22Rv1 (cell line): ENCODE data around the gene ISCA2.

Experiments
- H3K27ac ChIP-seq: fragments of 450-650 bp; 2 replicates; pipeline ENCODE4 v1.5.1; 2017
- ZFX ChIP-seq: fragments of 450-650 bp; IDR thresholded peaks from 2 replicates; pipeline ENCODE4 v1.6.1; 2017; ENCODE audit warnings: antibody characterized with exemption, borderline replicate concordance
- TF ChIP-seq, protein P1 (sequence below): fragments of 450-650 bp; IDR thresholded peaks from 2 replicates; pipeline ENCODE4 v1.5.1; 2017; ENCODE audit warnings: mild to moderate bottlenecking

The ISCA2 gene

DNA sequence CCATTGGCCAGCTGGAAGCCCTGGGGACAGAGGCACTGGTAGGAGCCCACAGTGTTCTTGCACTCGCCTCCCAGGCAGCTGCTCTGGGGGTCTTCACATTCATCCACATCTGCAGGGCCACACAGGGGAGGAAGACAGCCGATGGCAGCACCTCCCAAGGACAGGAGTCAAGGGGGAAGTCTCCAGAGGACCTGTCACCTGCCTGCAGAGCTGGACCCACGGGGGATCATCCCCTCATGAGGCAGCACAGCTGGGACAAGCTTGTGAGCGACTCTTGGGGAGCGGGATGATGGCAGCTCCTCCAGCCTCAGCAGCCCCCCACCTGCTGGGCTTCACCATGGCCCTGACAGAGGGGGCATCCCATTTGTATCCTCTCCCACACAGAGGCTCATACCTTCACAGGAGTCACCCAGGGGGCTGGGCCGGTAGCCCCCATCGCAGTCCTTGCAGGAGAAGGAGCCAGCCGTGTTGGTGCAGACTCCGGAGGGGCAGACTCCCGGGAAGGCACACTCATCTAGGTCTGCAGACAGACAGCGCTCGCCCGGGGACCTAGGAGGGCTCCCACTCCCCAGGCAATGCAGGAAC lies 15.4 kb downstream of the ISCA2 start:
- no peak overlapping the region for H3K27ac ChIP-seq
- TF ChIP-seq, protein P1, sequence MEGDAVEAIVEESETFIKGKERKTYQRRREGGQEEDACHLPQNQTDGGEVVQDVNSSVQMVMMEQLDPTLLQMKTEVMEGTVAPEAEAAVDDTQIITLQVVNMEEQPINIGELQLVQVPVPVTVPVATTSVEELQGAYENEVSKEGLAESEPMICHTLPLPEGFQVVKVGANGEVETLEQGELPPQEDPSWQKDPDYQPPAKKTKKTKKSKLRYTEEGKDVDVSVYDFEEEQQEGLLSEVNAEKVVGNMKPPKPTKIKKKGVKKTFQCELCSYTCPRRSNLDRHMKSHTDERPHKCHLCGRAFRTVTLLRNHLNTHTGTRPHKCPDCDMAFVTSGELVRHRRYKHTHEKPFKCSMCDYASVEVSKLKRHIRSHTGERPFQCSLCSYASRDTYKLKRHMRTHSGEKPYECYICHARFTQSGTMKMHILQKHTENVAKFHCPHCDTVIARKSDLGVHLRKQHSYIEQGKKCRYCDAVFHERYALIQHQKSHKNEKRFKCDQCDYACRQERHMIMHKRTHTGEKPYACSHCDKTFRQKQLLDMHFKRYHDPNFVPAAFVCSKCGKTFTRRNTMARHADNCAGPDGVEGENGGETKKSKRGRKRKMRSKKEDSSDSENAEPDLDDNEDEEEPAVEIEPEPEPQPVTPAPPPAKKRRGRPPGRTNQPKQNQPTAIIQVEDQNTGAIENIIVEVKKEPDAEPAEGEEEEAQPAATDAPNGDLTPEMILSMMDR: no peak

DNA sequence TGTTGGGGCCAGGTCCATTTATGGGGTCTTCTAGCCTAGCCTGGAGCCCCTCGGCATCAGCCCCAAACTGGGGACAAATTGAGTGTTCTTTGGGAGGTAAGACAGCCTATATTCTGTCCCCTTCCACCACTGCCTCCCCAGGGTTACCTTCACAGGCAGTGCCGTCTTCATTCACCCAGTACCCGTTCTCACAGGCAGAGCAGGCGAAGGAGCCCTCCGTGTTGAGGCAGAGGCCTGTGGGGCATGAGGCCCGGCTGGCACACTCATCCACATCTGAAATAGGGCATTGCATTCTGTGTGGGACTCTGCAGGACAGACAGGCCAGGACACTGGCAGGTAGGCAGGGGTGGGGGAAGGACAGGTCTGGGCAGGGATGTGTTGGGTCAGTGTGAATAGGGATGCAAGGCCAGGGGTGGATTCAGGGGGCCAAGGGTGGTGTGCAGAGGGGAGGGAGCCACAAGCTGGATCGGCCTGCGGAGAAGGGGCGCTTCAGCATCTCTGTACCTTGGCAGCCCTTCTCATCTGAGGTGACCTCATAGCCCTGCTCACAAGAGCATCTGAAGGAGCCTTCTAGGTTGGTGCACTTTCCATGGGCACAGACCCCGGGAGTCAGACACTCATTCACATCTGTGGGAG lies 16.1 kb downstream of the ISCA2 start:
- H3K27ac ChIP-seq: no peak overlapping the region
- TF ChIP-seq, protein P1: no peak

DNA sequence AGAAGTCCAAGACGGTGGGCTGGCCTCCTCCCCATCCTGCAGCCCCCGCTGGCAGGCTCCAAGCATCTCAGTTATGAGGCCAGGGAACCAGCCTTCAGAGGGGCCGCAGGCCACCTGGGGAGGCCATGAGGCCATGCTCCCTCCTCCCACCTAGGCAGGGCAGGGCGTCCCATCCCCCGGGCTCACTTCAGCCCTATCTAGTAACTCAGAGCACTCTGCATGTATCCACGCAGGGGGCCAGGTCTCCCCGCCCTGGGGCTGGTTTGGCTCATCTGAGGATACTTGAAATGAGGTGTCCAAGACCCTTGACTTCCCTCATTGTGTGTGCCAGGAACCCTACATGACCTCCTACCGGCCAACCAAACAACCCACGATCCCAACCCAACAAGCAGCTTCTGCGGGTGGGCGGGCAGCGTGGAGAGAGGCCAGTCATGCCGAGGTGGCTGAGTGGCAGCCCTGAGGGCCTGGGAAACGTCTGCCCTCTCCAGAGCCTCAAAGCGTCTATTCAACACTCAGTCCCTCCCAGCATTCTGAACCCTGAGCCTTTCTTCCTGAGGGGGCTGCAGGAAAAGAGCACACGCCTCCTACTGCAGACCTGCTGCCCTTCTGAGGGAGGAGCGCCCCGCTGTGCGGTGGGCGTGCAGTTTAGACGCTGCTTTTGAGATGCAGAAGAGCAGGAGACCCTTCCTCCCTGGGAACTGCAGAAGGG lies 16.8 kb downstream of the ISCA2 start:
- TF ChIP-seq ZFX: no peak
- TF ChIP-seq, protein P1: no peak
- no peak overlapping the region for H3K27ac ChIP-seq

DNA sequence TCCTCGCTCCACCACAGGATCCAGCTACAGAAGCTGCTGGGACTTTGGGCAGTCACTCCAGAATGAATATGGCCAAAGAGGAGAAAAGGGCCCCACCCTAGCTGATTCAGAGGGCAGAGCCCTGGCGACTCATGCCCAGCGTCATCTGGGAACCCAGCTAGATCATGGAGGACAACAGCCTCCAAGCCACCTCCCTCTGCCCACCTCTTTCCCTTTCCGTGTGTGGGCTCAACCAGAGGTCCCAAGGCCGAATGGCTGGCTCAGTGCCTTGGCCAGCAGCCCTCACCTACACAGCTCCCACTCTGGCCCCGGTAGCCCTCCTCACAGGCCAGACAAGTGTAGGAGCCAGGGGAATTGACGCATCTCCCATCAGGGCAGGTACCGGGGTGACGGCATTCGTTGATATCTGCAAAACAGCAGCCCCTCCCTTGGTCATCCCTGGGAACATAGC lies 17.4 kb downstream of the ISCA2 start:
- no peak for TF ChIP-seq ZFX
- TF ChIP-seq, protein P1: no peak
- no peak overlapping the region for H3K27ac ChIP-seq

DNA sequence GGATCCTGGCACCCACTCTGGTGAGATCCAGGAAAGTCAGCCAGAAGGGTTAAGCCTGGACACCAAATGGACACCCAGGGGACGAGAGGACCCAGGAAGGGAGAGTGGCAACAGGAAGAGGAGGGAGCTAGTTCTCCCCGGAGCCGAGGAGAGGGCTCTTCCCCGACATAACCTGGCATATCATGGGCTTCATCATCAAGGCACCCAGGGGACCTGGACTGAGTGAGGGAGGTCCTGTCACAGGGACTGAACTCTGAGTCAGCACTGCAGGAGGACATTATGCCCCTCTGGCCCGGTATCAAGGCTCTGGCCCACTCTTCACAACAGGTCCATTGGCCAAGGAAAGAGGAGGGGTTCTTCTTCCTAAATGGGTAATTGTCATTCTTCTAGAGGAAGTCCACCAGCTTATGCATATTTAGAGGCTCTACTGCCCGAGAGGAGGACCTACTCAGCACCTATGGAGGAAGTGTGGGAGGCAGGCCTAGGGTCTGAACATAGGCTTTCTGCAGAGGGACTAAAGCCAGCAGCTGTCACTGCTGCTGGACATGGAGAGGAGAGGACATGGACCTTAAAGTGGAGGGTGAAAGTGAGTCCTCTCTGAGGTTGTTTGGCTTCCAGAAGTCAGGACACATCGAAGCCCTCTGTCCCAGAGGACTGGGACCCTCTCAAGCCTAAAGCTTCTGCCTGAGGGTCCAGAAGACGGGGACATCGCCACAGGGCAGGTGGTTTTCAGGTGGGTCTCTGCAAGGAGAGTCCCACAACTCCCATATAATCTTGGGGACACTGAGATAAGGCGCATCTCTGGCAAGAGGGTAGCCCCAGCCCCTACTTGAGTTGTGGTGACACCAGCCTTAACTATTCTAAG lies 18.6 kb downstream of the ISCA2 start:
- no peak for TF ChIP-seq ZFX
- TF ChIP-seq, protein P1: no peak

DNA sequence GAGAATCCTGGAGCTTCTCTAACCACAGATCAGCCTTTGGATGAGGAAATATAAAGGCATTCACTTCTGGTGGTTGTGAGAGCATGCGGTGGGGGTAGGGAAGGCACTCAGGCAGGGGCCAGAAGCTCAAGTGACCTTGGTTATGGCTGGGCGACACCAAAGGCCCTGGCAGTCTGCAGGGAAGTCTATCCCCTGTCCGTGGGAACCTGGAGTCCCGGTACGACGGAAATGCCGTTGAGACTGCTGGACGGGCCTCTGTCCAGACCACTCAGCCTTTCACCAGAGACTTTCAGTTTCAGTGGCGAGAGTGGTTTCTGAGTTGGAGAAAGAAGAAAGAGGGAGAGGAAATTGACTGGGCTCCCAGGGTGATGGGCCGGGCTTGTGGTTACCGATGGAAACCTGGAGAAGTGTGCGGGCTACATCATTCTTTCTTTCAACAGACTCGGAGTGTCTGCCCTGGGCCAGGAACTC lies 20.9 kb downstream of the ISCA2 start:
- no peak overlapping the region for H3K27ac ChIP-seq
- no peak for TF ChIP-seq ZFX
- TF ChIP-seq, protein P1: no peak

More for the DNA sequence above, 18.6 kb downstream of the ISCA2 start:
- H3K27ac ChIP-seq: no peak overlapping the region
